Activated CD4-positive, alpha-beta T cell treated with anti-CD3 and anti-CD28 coated beads, Interleukin-2, amount 10 ng/mL, durations not matched to agents 7 days and 5 days (primary cell): ENCODE measurements around the gene C10orf62. TPM values are rescaled to one million over a fixed set of nuclear protein-coding genes. Genes with fewer than 3 reads are reported as not detected.
A peak's percentile ranks its signal among the peaks of the same experiment; 100 is the strongest.
"Not testable (repeated sequence)": the region's sequence is repeated elsewhere in the genome, so short reads cannot be mapped to it uniquely, and the experiment has no call there.

ENCODE experiments used
- CTCF ChIA-PET: fragments of 350-600 bp; sonication (Branson Sonifier 250); formaldehyde crosslinking; loops from one replicate; lab custom pipeline; 2021; ENCODE audit warnings: antibody characterized with exemption; lab: Charles Lee
- POLR2A ChIA-PET: fragments of 350-600 bp; sonication (Branson Sonifier 250); formaldehyde crosslinking; loops from one replicate; lab custom pipeline; 2021; ENCODE audit warnings: antibody characterized with exemption; lab: Charles Lee
- DNase-seq: peaks from one replicate; pipeline ENCODE4 v3.0.0-alpha.2; 2020
- H3K27ac Mint-ChIP-seq: one replicate; pipeline ENCODE4 v1.8.0; 2021; ENCODE audit warnings: mild to moderate bottlenecking, moderate library complexity, mixed read lengths
- H3K27me3 Mint-ChIP-seq: one replicate; pipeline ENCODE4 v1.8.0; 2021; ENCODE audit warnings: mixed read lengths
- H3K36me3 Mint-ChIP-seq: one replicate; pipeline ENCODE4 v1.8.0; 2021; ENCODE audit warnings: low read depth, mixed read lengths
- H3K4me1 Mint-ChIP-seq: one replicate; pipeline ENCODE4 v1.8.0; 2021; ENCODE audit warnings: mixed read lengths
- H3K4me3 Mint-ChIP-seq: one replicate; pipeline ENCODE4 v1.8.0; 2021; ENCODE audit warnings: mild to moderate bottlenecking, moderate library complexity, mixed read lengths
- H3K9me3 Mint-ChIP-seq: one replicate; pipeline ENCODE4 v1.8.0; 2021; ENCODE audit warnings: mixed read lengths
- total RNA-seq, 2 experiments: library from RNA; stranded (reverse); gene quantifications; one replicate each; pipeline ENCODE4 v1.2.3, GENCODE V29; 2021

The C10orf62 gene
- total RNA-seq, 2 experiments from 2014 or later, result not detected

GRCh38 chr10:97570789-97571471, 18.6 kb upstream of the C10orf62 start:
- no peak overlapping the region for H3K27ac Mint-ChIP-seq
- no peak overlapping the region for H3K4me3 Mint-ChIP-seq
- ChIA-PET CTCF (interaction anchor here (1.2 to 2.3 kb wide), 7 partner anchors 10 to 95 kb away, joined by 3 to 11 read pairs (median 8); no protein-coding TSS in a partner anchor), POLR2A (no interaction called here)
- H3K27me3 Mint-ChIP-seq, result no peaks in the 10 kb centered on the region
- H3K4me1 Mint-ChIP-seq, result no peaks in the 10 kb centered on the region
- no peaks in the 10 kb centered on the region for H3K36me3 Mint-ChIP-seq
- no peak for DNase-seq
- H3K9me3 Mint-ChIP-seq, result no peaks in the 10 kb centered on the region

DNA sequence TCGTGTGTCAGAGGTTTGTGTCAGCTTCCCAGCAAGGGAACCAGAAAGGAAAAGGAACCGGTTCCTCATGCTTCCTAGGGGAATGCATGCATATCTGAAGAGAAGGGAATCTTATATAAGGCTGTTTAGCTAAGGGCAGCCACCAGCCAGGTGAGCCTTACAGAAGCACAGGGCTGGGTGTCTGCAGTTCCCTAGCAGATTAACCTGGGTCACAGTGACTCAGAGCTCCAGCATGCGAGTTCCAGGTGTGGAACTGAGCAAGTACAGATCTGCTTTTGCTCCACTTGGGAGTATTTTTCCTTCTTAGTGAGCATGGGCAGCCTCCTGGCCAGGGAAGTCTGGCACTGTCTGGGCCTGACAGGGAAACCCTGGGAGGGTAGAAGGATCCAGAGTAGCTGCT, 17.9 kb upstream of the C10orf62 start:
- no peaks in the 10 kb centered on the region for H3K9me3 Mint-ChIP-seq
- H3K4me3 Mint-ChIP-seq, result no peak overlapping the region
- H3K36me3 Mint-ChIP-seq, result no peaks in the 10 kb centered on the region
- CTCF ChIA-PET, result interaction anchor here (0.6 to 2.5 kb wide), 14 partner anchors 10 to 153 kb away, joined by 3 to 11 read pairs (median 5); partner anchors contain the start of genes C10orf62 and HOGA1
- H3K4me1 Mint-ChIP-seq, result no peaks in the 10 kb centered on the region
- POLR2A ChIA-PET, result no interaction called here
- no peak for DNase-seq
- H3K27ac Mint-ChIP-seq, result no peak overlapping the region
- no peaks in the 10 kb centered on the region for H3K27me3 Mint-ChIP-seq

DNA sequence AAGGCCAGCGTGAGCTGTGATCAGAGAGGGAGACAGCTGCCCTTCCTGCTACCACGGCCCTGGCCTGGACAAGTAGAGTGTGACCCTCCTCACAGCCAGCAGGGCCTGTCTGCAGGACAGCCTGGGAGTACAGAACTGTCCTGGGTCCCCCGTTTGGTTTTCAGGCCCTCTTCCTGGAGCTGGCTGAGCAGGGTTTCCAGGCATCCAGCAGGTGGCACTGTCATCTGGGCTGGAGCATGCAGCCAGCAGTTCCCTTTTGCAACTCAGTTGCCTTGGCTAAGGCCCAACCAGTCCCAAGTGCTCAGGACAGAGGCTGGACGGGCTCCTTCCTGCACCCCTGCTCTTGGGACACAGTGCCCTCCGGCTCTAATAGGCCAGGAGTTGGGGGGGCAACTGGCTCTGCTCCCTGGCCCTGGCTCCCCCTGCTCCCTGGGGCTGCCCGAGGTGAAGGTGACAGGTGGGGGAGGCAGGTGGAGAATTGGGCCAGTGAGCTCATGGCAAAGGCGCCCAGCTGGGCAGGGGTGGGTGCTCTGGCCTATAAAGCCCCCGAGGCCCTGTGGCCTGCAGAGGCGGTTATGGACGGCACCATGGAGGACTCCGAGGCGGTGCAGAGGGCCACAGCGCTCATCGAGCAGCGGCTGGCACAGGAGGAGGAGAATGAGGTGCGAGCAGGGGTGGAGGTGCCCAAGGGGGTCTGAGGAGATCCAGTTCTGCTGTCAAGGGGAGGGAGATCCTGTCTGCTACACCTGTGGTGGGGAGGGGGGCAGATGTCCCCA, 17.1 kb upstream of the C10orf62 start, which contains the start of gene ANKRD2:
Gene ANKRD2 (plus strand): TSS at position 566 of the 776 bp plus-strand sequence. CDS start 10 bp downstream, at position 576.
- DNase-seq, result peak; percentile 71
- Mint-ChIP-seq H3K27ac (no peak within 1 kb of the TSS), H3K36me3 (no peaks in the 10 kb centered on the region), H3K4me3 (no peak within 1 kb of the TSS), H3K4me1 (no peaks in the 10 kb centered on the region), H3K27me3 (no peaks in the 10 kb centered on the region), H3K9me3 (no peaks in the 10 kb centered on the region)
- POLR2A ChIA-PET, result no interaction called here
- CTCF ChIA-PET, result interaction anchor here (0.6 to 2.5 kb wide), 15 partner anchors 9 to 152 kb away, joined by 3 to 11 read pairs (median 5); partner anchors contain the start of genes C10orf62 and HOGA1

- H3K4me1 Mint-ChIP-seq, result no peaks in the 10 kb centered on the region
- POLR2A ChIA-PET, result no interaction called here
- H3K27ac Mint-ChIP-seq, result no peak overlapping the region
- no peaks in the 10 kb centered on the region for H3K27me3 Mint-ChIP-seq
- CTCF ChIA-PET, result interaction anchor here (1.0 to 2.5 kb wide), 7 partner anchors 11 to 40 kb away, joined by 4 to 11 read pairs (median 8); partner anchors contain the start of genes C10orf62 and HOGA1
- H3K4me3 Mint-ChIP-seq, result no peak overlapping the region
- DNase-seq, result no peak
- H3K36me3 Mint-ChIP-seq, result no peaks in the 10 kb centered on the region
- no peaks in the 10 kb centered on the region for H3K9me3 Mint-ChIP-seq
Measured at GRCh38 chr10:97573021-97573420, 16.5 kb upstream of the C10orf62 start.

DNA sequence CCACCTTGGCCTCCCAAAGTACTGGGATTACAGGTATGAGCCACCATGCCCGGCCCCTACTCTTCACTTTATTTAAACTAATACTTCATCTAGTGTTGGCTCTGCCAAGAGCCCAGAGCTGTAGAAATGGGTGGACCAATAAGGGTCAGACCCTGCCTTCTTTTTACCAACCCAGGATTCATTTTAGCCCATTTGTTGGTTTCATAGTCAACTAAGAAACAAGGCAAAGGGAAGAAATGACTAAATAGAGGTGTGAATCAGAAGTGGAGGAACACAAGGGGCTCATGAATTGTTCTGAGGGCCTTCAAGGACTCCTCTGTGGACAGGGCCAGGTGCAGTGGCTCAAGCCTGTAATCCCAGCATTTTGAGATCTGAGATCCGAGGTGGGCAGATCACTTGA, 15.8 kb upstream of the C10orf62 start:
- Mint-ChIP-seq H3K36me3 (no peaks in the 10 kb centered on the region), H3K9me3 (no peaks in the 10 kb centered on the region), H3K4me1 (no peaks in the 10 kb centered on the region), H3K27ac (no peak overlapping the region), H3K27me3 (no peaks in the 10 kb centered on the region), H3K4me3 (no peak overlapping the region)
- DNase-seq, result no peak
- CTCF ChIA-PET, result interaction anchor here (1.0 to 2.5 kb wide), 3 partner anchors 16 to 23 kb away, joined by 5 to 9 read pairs (median 7); partner anchors contain the start of gene C10orf62
- POLR2A ChIA-PET, result no interaction called here

DNA sequence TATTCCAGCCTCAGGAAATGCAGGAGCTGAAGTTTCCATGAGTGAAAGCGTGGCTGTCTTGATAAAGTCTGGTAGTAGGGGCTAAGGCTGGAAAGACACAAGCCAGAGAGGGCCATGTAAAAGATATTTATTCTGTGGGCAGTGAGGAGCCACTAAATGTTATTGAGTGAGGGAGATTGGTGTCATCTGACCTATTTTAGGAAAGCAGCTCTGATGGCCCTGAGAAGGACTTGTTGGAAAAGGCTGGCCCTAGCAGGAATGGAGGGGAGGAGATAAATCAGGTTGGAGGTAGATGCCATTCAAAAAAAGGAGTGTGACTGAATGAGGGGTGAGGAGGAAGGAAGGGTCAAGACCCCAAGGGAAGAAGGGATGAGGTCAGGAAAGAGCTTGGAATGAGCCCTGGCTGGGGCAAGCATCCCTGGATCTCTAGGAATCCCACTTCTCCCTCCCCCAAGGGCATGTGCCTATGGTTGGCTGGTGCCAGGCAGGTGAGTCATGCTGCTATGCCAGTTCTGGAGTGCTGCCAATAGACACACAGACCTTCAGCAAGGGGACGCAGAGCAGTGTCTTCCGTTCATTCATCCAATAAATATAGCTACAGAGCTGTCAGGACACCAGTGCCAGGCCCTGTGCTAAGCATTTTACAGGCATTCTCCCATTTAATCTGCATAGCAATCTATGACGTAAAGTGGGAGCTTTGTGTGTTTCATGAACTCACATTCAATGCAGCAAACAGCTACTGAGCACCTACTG, 15.0 kb upstream of the C10orf62 start:
- DNase-seq, result no peak
- Mint-ChIP-seq H3K4me1 (no peaks in the 10 kb centered on the region), H3K27ac (no peak overlapping the region), H3K36me3 (no peaks in the 10 kb centered on the region), H3K27me3 (peaks cover 1% of the 10 kb centered on the region), H3K4me3 (no peak overlapping the region), H3K9me3 (no peaks in the 10 kb centered on the region)
- CTCF ChIA-PET, result interaction anchor here (0.9 to 1.5 kb wide), 6 partner anchors 10 to 143 kb away, joined by 3 to 7 read pairs (median 4); partner anchors contain the start of gene HOGA1
- POLR2A ChIA-PET, result no interaction called here

- H3K27ac Mint-ChIP-seq, result no peak overlapping the region
- no peak overlapping the region for H3K4me3 Mint-ChIP-seq
- POLR2A ChIA-PET, result no interaction called here
- peaks cover 1% of the 10 kb centered on the region for H3K27me3 Mint-ChIP-seq
- CTCF ChIA-PET, result interaction anchor here (0.9 to 1.5 kb wide), 7 partner anchors 9 to 142 kb away, joined by 3 to 5 read pairs (median 4); partner anchors contain the start of gene HOGA1
- no peak for DNase-seq
- H3K4me1 Mint-ChIP-seq, result no peaks in the 10 kb centered on the region
- H3K9me3 Mint-ChIP-seq, result no peaks in the 10 kb centered on the region
- no peaks in the 10 kb centered on the region for H3K36me3 Mint-ChIP-seq
Measured at GRCh38 chr10:97575127-97575668, 14.3 kb upstream of the C10orf62 start.

GRCh38 chr10:97576487-97576886, 13.0 kb upstream of the C10orf62 start:
- DNase-seq, H3K27me3 Mint-ChIP-seq, H3K4me3 Mint-ChIP-seq, POLR2A ChIA-PET, H3K27ac Mint-ChIP-seq, H3K4me1 Mint-ChIP-seq, H3K9me3 Mint-ChIP-seq, H3K36me3 Mint-ChIP-seq: not testable (repeated sequence)
- CTCF ChIA-PET, result interaction anchor here (0.6 to 1.3 kb wide), 3 partner anchors 9 to 723 kb away, joined by 3 to 4 read pairs (median 4); no protein-coding TSS in a partner anchor

- Mint-ChIP-seq H3K9me3 (no peaks in the 10 kb centered on the region), H3K27me3 (peaks cover 1% of the 10 kb centered on the region), H3K36me3 (no peaks in the 10 kb centered on the region), H3K27ac (no peak overlapping the region), H3K4me1 (no peaks in the 10 kb centered on the region), H3K4me3 (no peak overlapping the region)
- POLR2A ChIA-PET, result no interaction called here
- CTCF ChIA-PET, result no interaction called here
- DNase-seq, result no peak
Measured at GRCh38 chr10:97577701-97578100, 11.8 kb upstream of the C10orf62 start.

DNA sequence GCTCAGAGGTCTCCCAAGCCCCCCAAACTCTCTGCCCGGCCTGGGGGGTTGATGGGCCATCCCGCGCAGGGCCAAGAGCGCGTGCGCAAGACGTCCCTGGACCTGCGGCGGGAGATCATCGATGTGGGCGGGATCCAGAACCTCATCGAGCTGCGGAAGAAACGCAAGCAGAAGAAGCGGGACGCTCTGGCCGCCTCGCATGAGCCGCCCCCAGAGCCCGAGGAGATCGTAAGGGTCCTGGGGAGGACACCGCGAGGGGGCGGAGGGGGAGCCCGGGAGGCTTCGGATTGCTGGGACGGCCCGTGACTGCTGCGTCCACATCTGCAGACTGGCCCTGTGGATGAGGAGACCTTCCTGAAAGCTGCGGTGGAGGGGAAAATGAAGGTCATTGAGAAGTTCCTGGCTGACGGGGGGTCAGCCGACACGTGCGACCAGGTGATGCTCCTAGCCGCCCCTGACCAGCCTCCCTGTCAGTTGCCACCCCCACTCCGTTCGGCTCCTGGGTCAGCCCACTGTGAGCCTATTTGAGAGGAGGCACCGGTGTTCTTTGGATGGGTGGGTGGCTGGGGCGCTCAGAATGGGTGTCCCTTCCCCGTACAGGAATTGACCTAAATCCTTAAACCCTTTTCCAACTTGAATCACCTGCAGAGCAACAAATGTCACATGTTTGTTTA, 11.2 kb upstream of the C10orf62 start:
- H3K27ac Mint-ChIP-seq, result no peak overlapping the region
- CTCF ChIA-PET, result no interaction called here

GRCh38 chr10:97580421-97581367, 8.8 kb upstream of the C10orf62 start:
- ChIA-PET CTCF (interaction anchor here (0.9 to 1.9 kb wide), 2 partner anchors 9 to 78 kb away, joined by 3 to 8 read pairs; no protein-coding TSS in a partner anchor), POLR2A (no interaction called here)
- no peaks in the 10 kb centered on the region for H3K9me3 Mint-ChIP-seq
- no peaks in the 10 kb centered on the region for H3K36me3 Mint-ChIP-seq
- H3K27ac Mint-ChIP-seq, result no peak overlapping the region
- no peak for DNase-seq
- H3K4me1 Mint-ChIP-seq, result no peaks in the 10 kb centered on the region
- no peak overlapping the region for H3K4me3 Mint-ChIP-seq
- H3K27me3 Mint-ChIP-seq, result peaks cover 1% of the 10 kb centered on the region

More for the DNA sequence above, 11.2 kb upstream of the C10orf62 start:
- Mint-ChIP-seq H3K4me1 (no peaks in the 10 kb centered on the region), H3K4me3 (no peak overlapping the region), H3K36me3 (no peaks in the 10 kb centered on the region), H3K9me3 (no peaks in the 10 kb centered on the region), H3K27me3 (peaks cover 1% of the 10 kb centered on the region)
- POLR2A ChIA-PET, result no interaction called here
- DNase-seq, result no peak
